GM12891 (cell line): ENCODE measurements around the gene NUCKS1.

ENCODE experiments used
- POLR2A ChIP-seq: IDR thresholded peaks from 2 replicates; pipeline ENCODE4 v1.6.1; 2011; ENCODE audit warnings: low read depth, low read length, control low read depth
- SPI1 ChIP-seq: IDR thresholded peaks from 2 replicates; pipeline ENCODE4 v1.6.1; 2011; ENCODE audit warnings: low read depth, low read length, control low read depth

- TF ChIP-seq SPI1 (no peak), POLR2A (no peak)
Measured at GRCh38 chr1:205680073-205680851, 69.7 kb downstream of the NUCKS1 start, which contains the start of gene SLC45A3.
